Heart left ventricle (tissue), 16 donors: ENCODE data around the gene C11orf98. TPM values are rescaled to one million over a fixed set of nuclear protein-coding genes. Genes with fewer than 3 reads are reported as not detected.

Source experiments
- ATAC-seq, 4 donors: fragments of 200-7000 bp; cut with Tn5 transposase; one replicate each; pipeline ENCODE4 v1.9.1; 2020 to 2022; ENCODE audit warnings: moderate library complexity in 4 of 4, mild to moderate bottlenecking in 3 of 4, moderate number of reproducible peaks in 1 of 4
- DNase-seq, 5 donors: peaks; one replicate each; pipeline ENCODE4 v3.0.0-alpha.2; 2020
- H3K27ac ChIP-seq, 12 donors: fragments of 200-600 bp; sonication (generic) in 4 of 12; one replicate each; pipeline versions ENCODE4 v1.5.0 to v1.8.0; 2016 to 2022; ENCODE audit warnings: mild to moderate bottlenecking in 2 of 12
- H3K27me3 ChIP-seq, 9 donors: fragments of 200-600 bp; sonication (generic) in 2 of 9; one replicate each; pipeline versions ENCODE4 v1.5.1 to v1.8.0; 2016 to 2022; ENCODE audit warnings: mild to moderate bottlenecking in 3 of 9
- H3K36me3 ChIP-seq, 9 donors: fragments of 200-600 bp; sonication (generic) in 2 of 9; one replicate each; pipeline versions ENCODE4 v1.5.0 to v1.8.0; 2018 to 2022; ENCODE audit warnings: mild to moderate bottlenecking in 2 of 9
- H3K4me1 ChIP-seq, 12 donors: fragments of 200-600 bp; sonication (generic) in 4 of 12; one replicate each; pipeline versions ENCODE4 v1.5.0 to v1.8.0; 2016 to 2022; ENCODE audit warnings: mild to moderate bottlenecking in 3 of 12
- H3K4me3 ChIP-seq, 12 donors: fragments of 200-600 bp; sonication (generic) in 4 of 12; one replicate each; pipeline versions ENCODE4 v1.5.0 to v1.8.0; 2017 to 2022; ENCODE audit warnings: mild to moderate bottlenecking in 9 of 12, moderate library complexity in 4 of 12
- H3K9me3 ChIP-seq, 12 donors: fragments of 200-600 bp; sonication (generic) in 4 of 12; one replicate each; pipeline versions ENCODE4 v1.5.0 to v1.8.0; 2016 to 2022; ENCODE audit warnings: mild to moderate bottlenecking in 1 of 12
- CTCF ChIP-seq, 12 donors: fragments of 200-600 bp; sonication (generic) in 4 of 12; IDR thresholded peaks; one replicate each; pipeline versions ENCODE4 v1.5.0 to v1.8.0; 2018 to 2022; ENCODE audit warnings: antibody characterized with exemption in 12 of 12, mild to moderate bottlenecking in 5 of 12
- POLR2A ChIP-seq, 2 donors: fragments of 450-650 bp; IDR thresholded peaks; one replicate each; pipeline ENCODE4 v1.6.1; 2017; ENCODE audit warnings: antibody characterized with exemption in 2 of 2, mild to moderate bottlenecking in 2 of 2, moderate library complexity in 2 of 2
- WGBS, 4 donors: extraction: QIAGEN DNeasy Blood & Tissue Kit in 2 of 4; methylation state at CpG; one replicate each; pipeline versions ENCODE4 v1.1.5 to v1.1.7; 2013 to 2018; 5-methylcytosine and 5-hydroxymethylcytosine counted together
- intact Hi-C, 10 donors: fragments of 100-400 bp; cut with DNase I; formaldehyde crosslinking; loops; one replicate each; pipeline versions ENCODE4 v1.11.1 to v1.14.2; 2022
- polyA plus RNA-seq, 2 donors: library from polyadenylated mRNA; stranded (reverse); fragments of 200-250 nt; gene quantifications; one replicate each; pipeline ENCODE4 v1.2.3, GENCODE V29; 2013
- total RNA-seq, 9 donors: library from RNA; depleted of rRNA in 2 of 9; stranded (reverse); fragments of >200 nt in 2 of 9; fragmentation: NEBNext Ultra II Directional in 3 of 9; extraction: Animal tissue kit (Norgen Biotek cat#: 25700) in 3 of 9; gene quantifications; one replicate each; pipeline versions ENCODE4 v1.1.0 to v1.2.4, GENCODE V29; 2016 to 2023
- donor health status: ischemic (EF 13 %, LVEDD 7.1; RV severe dilation, severe dysfunction).
- donor health status: healthy with polysubstance abuse.
- donor health status: DM: no; HTN: yes; CAD: no.
- donor health status: DM: no; HTN: no; CAD: no.
- donor health status: ischemic (EF 25% LVEDD 6.9; RV normal size, moderate dysfunction).
- donor health status: ischemic (EF 25% LVEDD 5.7; RV mildly dilated, moderate dysfunction).
- donor health status: healthy.
- donor health status: DM: yes; HTN: yes; CAD: no.
- donor health status: ischemic (EF 35%, LVEDD 5.7; RV mildly dilated, moderate dysfunction).
- donor health status: nonischemic (EF 11% LVEDD 7.7; RV severe dilation, severe dysfunction).
- donor health status: DM: yes; HTN: yes; CAD: no.
- donor health status: PGD.
- donor health status: ischemic (EF 29% LVEDD 5.4; RV normal size, mild dysfunction).
- donor health status: nonischemic (EF 23%, LVEDD 6.1; RV moderate dilation, normal function).

C11orf98 gene
- total and polyA plus RNA-seq, 11 donors = 24.0 to 191 (median 39.3) TPM

- ATAC-seq = no peak
- Histone ChIP-seq H3K27me3 (no peaks in the 10 kb centered on the region), H3K4me3 (no peak overlapping the region), H3K4me1 (peaks cover 0 to 43% (median 34%) of the 10 kb centered on the region in 12 donors), H3K36me3 (peaks cover 0 to 29% (median 23%) of the 10 kb centered on the region in 9 donors), H3K27ac (no peak overlapping the region), H3K9me3 (no peaks in the 10 kb centered on the region)
- TF ChIP-seq CTCF (IDR thresholded peaks at IDR 0.05) (no peak), POLR2A (IDR thresholded peaks at IDR 0.05) (no peak)
- intact Hi-C loops = loop anchor here in 3 of 10 donors (5.0 kb wide), 1 partner anchor 37 kb away; the partner anchor contains the start of genes EML3 (in 3 of the 3) and ROM1 (in 3 of the 3)
- 85 to 93% (median 91%) methylated on average over 7 to 11 of the region's 11 CpGs for WGBS, 4 donors
- no peak for DNase-seq
These were observed 15.5 kb downstream of the C11orf98 start for GRCh38 chr11:62649486-62649885.

- Histone ChIP-seq H3K27ac (no peak overlapping the region), H3K27me3 (no peaks in the 10 kb centered on the region), H3K4me3 (no peak overlapping the region), H3K9me3 (no peaks in the 10 kb centered on the region), H3K36me3 (peaks cover 0 to 34% (median 28%) of the 10 kb centered on the region in 9 donors), H3K4me1 (peaks cover 0 to 44% (median 34%) of the 10 kb centered on the region in 12 donors)
- DNase-seq (peak in 1 of 5 donors; percentile 33), ATAC-seq (no peak)
- intact Hi-C loops = loop anchor here in 3 of 10 donors (5.0 kb wide), 1 partner anchor 37 kb away; the partner anchor contains the start of genes EML3 (in 3 of the 3) and ROM1 (in 3 of the 3)
- TF ChIP-seq CTCF (IDR thresholded peaks at IDR 0.05) (no peak), POLR2A (IDR thresholded peaks at IDR 0.05) (no peak)
- 80 to 86% (median 85%) methylated on average over 11 of the region's 11 CpGs for WGBS, 4 donors
These were observed 16.0 kb downstream of the C11orf98 start for GRCh38 chr11:62648967-62649364.

- Histone ChIP-seq H3K9me3 (no peaks in the 10 kb centered on the region), H3K27me3 (no peaks in the 10 kb centered on the region), H3K27ac (no peak overlapping the region), H3K4me1 (peaks cover 0 to 45% (median 34%) of the 10 kb centered on the region in 12 donors), H3K4me3 (no peak overlapping the region), H3K36me3 (peaks cover 0 to 40% (median 34%) of the 10 kb centered on the region in 9 donors)
- intact Hi-C loops = loop anchor here in 3 of 10 donors (5.0 kb wide), 1 partner anchor 36 kb away; the partner anchor contains the start of genes EML3 (in 3 of the 3) and ROM1 (in 3 of the 3)
- no peak for ATAC-seq
- peak in 1 of 5 donors; percentile 29 for DNase-seq
- TF ChIP-seq POLR2A (IDR thresholded peaks at IDR 0.05) (no peak), CTCF (IDR thresholded peaks at IDR 0.05) (no peak)
- 91 to 93% (median 92%) methylated on average over 20 to 24 of the region's 24 CpGs for WGBS, 4 donors
These were observed 16.6 kb downstream of the C11orf98 start for GRCh38 chr11:62648185-62648966.

- TF ChIP-seq POLR2A (IDR thresholded peaks at IDR 0.05) (no peak), CTCF (IDR thresholded peaks at IDR 0.05) (no peak)
- Histone ChIP-seq H3K9me3 (no peaks in the 10 kb centered on the region), H3K27ac (no peak overlapping the region), H3K4me3 (no peak overlapping the region), H3K4me1 (peaks cover 0 to 45% (median 33%) of the 10 kb centered on the region in 12 donors), H3K27me3 (no peaks in the 10 kb centered on the region), H3K36me3 (peaks cover 0 to 47% (median 42%) of the 10 kb centered on the region in 9 donors)
- WGBS, 4 donors = 86 to 93% (median 89%) methylated on average over 4 to 6 of the region's 6 CpGs
- ATAC-seq = no peak
- peak in 1 of 5 donors; percentile 31 for DNase-seq
- intact Hi-C loops = loop anchor here in 4 of 10 donors (2.0 to 5.0 kb wide), 2 partner anchors 17 to 35 kb away; partner anchors contain the start of genes EML3 (in 3 of the 4), ROM1 (in 3 of the 4), C11orf98 (in 1 of the 4) and CSKMT (in 1 of the 4)
These were observed 17.4 kb downstream of the C11orf98 start for GRCh38 chr11:62647609-62648005.
